ENCODE results near the gene ZCCHC9. TPM values are rescaled to one million over a fixed set of nuclear protein-coding genes. Genes with fewer than 3 reads are reported as not detected.

The ZCCHC9 gene
- 10 to 100 TPM; 26.8 to 33.9 (median 31.7) TPM for total RNA-seq (2021; fragmentation: NEBNext Ultra II Directional; extraction: Animal tissue kit (Norgen Biotek cat#: 25700))
- long read RNA-seq, full-length matches to known transcripts = 21 of 27 reads
- long read RNA-seq, partial matches to known transcripts = 4 of 27 reads
- long read RNA-seq, other reads (novel, unspliced or antisense) = 2 of 27 reads

DNA sequence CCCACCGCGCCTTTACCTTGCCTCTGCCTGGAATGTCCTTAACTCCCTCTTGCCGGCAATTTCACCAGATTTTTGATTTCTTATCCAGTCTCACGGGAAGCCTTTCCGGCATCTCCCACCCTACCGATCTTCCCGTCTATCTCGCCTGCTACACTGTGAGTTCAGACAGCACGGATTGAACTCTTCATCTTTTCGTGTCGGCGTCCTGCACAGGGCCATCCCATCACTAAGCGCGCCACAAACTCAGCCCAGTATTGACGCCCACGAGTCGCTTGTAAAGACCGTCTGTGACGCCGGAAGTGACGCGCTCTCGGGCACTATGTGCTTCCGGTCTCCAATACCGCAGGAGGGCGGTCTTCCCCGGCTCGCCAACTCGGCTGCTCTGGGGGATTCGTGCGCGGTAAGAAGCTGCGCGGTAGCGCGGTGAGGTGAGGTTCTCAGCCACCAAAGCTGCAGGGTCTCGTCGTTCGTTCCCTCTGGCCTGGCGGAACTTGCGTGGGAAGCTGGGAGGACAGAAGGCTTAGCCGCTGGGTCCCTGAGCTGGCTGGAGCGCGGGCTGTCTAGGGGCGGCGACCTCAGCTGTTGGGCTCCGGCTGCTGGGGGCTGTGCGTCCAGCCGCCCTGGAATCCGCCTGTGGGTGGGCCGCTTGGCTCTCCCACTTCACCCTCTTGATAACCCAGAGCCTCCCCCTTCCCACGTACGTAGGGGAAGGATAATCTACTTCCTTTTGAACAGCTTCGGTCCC lies at the start of gene ZCCHC9:
ZCCHC9 (plus strand) TSS at position 317 of the 745 bp plus-strand sequence. CDS start 3,171 bp downstream, outside the sequence.
- peak; percentile 90 for DNase-seq
- Mint-ChIP-seq H3K27me3 (ENCODE audit: insufficient read depth) (peaks cover 3% of the 10 kb centered on the region), H3K27ac (peak within 1 kb of the TSS; percentile 96), H3K4me3 (peak within 1 kb of the TSS; percentile 96), H3K9me3 (no peaks in the 10 kb centered on the region), H3K4me1 (ENCODE audit: low read depth) (peaks cover 42% of the 10 kb centered on the region), H3K36me3 (ENCODE audit: low read depth) (peaks cover 13% of the 10 kb centered on the region)
- TF ChIP-seq, protein P1, sequence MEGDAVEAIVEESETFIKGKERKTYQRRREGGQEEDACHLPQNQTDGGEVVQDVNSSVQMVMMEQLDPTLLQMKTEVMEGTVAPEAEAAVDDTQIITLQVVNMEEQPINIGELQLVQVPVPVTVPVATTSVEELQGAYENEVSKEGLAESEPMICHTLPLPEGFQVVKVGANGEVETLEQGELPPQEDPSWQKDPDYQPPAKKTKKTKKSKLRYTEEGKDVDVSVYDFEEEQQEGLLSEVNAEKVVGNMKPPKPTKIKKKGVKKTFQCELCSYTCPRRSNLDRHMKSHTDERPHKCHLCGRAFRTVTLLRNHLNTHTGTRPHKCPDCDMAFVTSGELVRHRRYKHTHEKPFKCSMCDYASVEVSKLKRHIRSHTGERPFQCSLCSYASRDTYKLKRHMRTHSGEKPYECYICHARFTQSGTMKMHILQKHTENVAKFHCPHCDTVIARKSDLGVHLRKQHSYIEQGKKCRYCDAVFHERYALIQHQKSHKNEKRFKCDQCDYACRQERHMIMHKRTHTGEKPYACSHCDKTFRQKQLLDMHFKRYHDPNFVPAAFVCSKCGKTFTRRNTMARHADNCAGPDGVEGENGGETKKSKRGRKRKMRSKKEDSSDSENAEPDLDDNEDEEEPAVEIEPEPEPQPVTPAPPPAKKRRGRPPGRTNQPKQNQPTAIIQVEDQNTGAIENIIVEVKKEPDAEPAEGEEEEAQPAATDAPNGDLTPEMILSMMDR (IDR thresholded peaks at IDR 0.05) = peak; percentile 59

- H3K9me3 Mint-ChIP-seq = no peaks in the 10 kb centered on the region
- peaks cover 9% of the 10 kb centered on the region for H3K36me3 Mint-ChIP-seq (ENCODE audit: low read depth)
- no peak overlapping the region for H3K27ac Mint-ChIP-seq
- TF ChIP-seq, protein P1 (IDR thresholded peaks at IDR 0.05) = no peak
- H3K27me3 Mint-ChIP-seq (ENCODE audit: insufficient read depth) = no peaks in the 10 kb centered on the region
- H3K4me3 Mint-ChIP-seq = no peak overlapping the region
- DNase-seq = no peak
- H3K4me1 Mint-ChIP-seq (ENCODE audit: low read depth) = peaks cover 16% of the 10 kb centered on the region
Measured at GRCh38 chr5:81251922-81252321, 49.5 kb upstream of the ZCCHC9 start.

- no peaks in the 10 kb centered on the region for H3K27me3 Mint-ChIP-seq (ENCODE audit: insufficient read depth)
- no peak for DNase-seq
- TF ChIP-seq, protein P1 (IDR thresholded peaks at IDR 0.05) = no peak
- no peak overlapping the region for H3K27ac Mint-ChIP-seq
- no peaks in the 10 kb centered on the region for H3K9me3 Mint-ChIP-seq
- peaks cover 7% of the 10 kb centered on the region for H3K4me1 Mint-ChIP-seq (ENCODE audit: low read depth)
- peaks cover 9% of the 10 kb centered on the region for H3K36me3 Mint-ChIP-seq (ENCODE audit: low read depth)
- no peak overlapping the region for H3K4me3 Mint-ChIP-seq
Measured at GRCh38 chr5:81252904-81253303, 48.5 kb upstream of the ZCCHC9 start.

GRCh38 chr5:81253875-81254274 lies 47.5 kb upstream of the ZCCHC9 start:
- no peaks in the 10 kb centered on the region for H3K27me3 Mint-ChIP-seq (ENCODE audit: insufficient read depth)
- H3K4me3 Mint-ChIP-seq = no peak overlapping the region
- DNase-seq = no peak
- TF ChIP-seq, protein P1 (IDR thresholded peaks at IDR 0.05) = no peak
- H3K9me3 Mint-ChIP-seq = no peaks in the 10 kb centered on the region
- no peak overlapping the region for H3K27ac Mint-ChIP-seq
- no peaks in the 10 kb centered on the region for H3K4me1 Mint-ChIP-seq (ENCODE audit: low read depth)
- H3K36me3 Mint-ChIP-seq (ENCODE audit: low read depth) = peaks cover 9% of the 10 kb centered on the region

DNA sequence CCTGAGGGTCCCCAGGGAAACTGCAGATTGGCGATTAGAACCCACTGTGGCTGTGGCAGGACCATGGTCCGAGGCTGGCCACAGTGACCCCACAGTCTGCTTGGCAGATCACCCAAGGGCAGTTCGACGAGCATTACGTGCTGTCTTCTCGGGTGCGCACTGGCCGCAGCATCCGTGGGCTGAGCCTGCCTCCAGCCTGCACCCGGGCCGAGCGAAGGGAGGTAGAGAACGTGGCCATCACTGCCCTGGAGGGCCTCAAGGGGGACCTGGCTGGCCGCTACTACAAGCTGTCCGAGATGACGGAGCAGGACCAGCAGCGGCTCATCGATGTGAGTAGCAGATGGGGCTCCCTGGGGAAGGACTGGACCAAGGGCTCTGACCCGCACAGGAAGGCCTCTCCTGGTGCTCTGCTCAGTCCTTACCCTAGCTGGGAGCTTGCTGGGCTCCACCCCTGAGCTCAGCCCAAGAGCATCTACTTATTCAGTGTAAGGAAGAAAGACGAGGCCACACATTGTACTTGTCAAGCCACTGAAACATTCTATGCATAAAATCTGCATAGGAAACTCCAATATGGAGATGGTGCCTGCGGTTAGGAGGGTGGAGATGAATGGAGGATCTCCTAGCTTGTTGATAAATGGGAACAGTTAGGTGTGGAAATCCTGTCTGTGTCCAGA lies 46.4 kb upstream of the ZCCHC9 start:
- no peak overlapping the region for H3K27ac Mint-ChIP-seq
- TF ChIP-seq, protein P1 (IDR thresholded peaks at IDR 0.05) = no peak
- no peaks in the 10 kb centered on the region for H3K4me1 Mint-ChIP-seq (ENCODE audit: low read depth)
- H3K4me3 Mint-ChIP-seq = no peak overlapping the region
- peaks cover 5% of the 10 kb centered on the region for H3K9me3 Mint-ChIP-seq
- no peak for DNase-seq
- no peaks in the 10 kb centered on the region for H3K27me3 Mint-ChIP-seq (ENCODE audit: insufficient read depth)
- peaks cover 11% of the 10 kb centered on the region for H3K36me3 Mint-ChIP-seq (ENCODE audit: low read depth)
